Natural killer cell (primary cell): ENCODE results near the gene IMP3. TPM values are rescaled to one million over a fixed set of nuclear protein-coding genes. Genes with fewer than 3 reads are reported as not detected.

ENCODE experiments used
- ATAC-seq, 3 donors: fragments of 150-1000 bp in 2 of 3; fragments of 200-7000 bp in 1 of 3; cut with Tn5 transposase; 1 replicate in 1 of 3; 2 replicates in 2 of 3; pipeline ENCODE4 v1.10.0; 2021; ENCODE audit warnings: mild to moderate bottlenecking in 2 of 3, moderate library complexity in 2 of 3
- DNase-seq, 2 donors: peaks; one replicate each; pipeline versions ENCODE4 v3.0.0 to v3.0.0-alpha.2; 2013 to 2021; ENCODE audit warnings: mixed read lengths in 1 of 2
- H3K27ac ChIP-seq: one replicate; pipeline ENCODE4 v1.5.1; 2013; ENCODE audit warnings: mild to moderate bottlenecking, low read length
- H3K27me3 ChIP-seq: one replicate; pipeline ENCODE4 v1.6.1; 2013; ENCODE audit warnings: low read length; ENCODE audit not compliant: control insufficient read depth, insufficient read depth
- H3K36me3 ChIP-seq: one replicate; pipeline ENCODE4 v1.6.1; 2013; ENCODE audit warnings: low read length; ENCODE audit not compliant: control insufficient read depth, insufficient read depth
- H3K4me1 ChIP-seq: one replicate; pipeline ENCODE4 v1.6.1; 2013; ENCODE audit warnings: low read length; ENCODE audit not compliant: control insufficient read depth, insufficient read depth
- H3K4me3 ChIP-seq: one replicate; pipeline ENCODE4 v1.5.1; 2013; ENCODE audit warnings: low read length
- H3K9me3 ChIP-seq: one replicate; pipeline ENCODE4 v1.6.1; 2013; ENCODE audit warnings: low read length; ENCODE audit not compliant: control insufficient read depth, insufficient read depth
- H3K27ac Mint-ChIP-seq, 2 donors: one replicate each; pipeline ENCODE4 v1.8.0; 2022; ENCODE audit warnings: mild to moderate bottlenecking in 2 of 2, mixed read lengths in 2 of 2, moderate library complexity in 1 of 2
- H3K27me3 Mint-ChIP-seq, 2 donors: one replicate each; pipeline ENCODE4 v1.8.0; 2022; ENCODE audit warnings: low read depth in 2 of 2, mixed read lengths in 2 of 2
- H3K36me3 Mint-ChIP-seq: one replicate; pipeline ENCODE4 v1.8.0; 2022; ENCODE audit warnings: mixed read lengths
- H3K4me1 Mint-ChIP-seq, 2 donors: one replicate each; pipeline ENCODE4 v1.8.0; 2022; ENCODE audit warnings: mixed read lengths in 2 of 2
- H3K4me3 Mint-ChIP-seq: one replicate; pipeline ENCODE4 v1.8.0; 2022; ENCODE audit warnings: mild to moderate bottlenecking, moderate library complexity, mixed read lengths
- H3K9me3 Mint-ChIP-seq, 2 donors: one replicate each; pipeline ENCODE4 v1.8.0; 2022; ENCODE audit warnings: mixed read lengths in 2 of 2
- CTCF ChIP-seq: fragments of 200-600 bp; IDR thresholded peaks from one replicate; pipeline ENCODE4 v1.8.0; 2022; ENCODE audit warnings: antibody characterized with exemption
- WGBS: methylation state at CpG from one replicate; pipeline ENCODE4 v1.1.7; 2013; ENCODE audit warnings: missing lambda C conversion rate; ENCODE audit not compliant: insufficient coverage; 5-methylcytosine and 5-hydroxymethylcytosine counted together
- intact Hi-C: fragments of 100-400 bp; cut with micrococcal nuclease; formaldehyde crosslinking; loops from one replicate; pipeline ENCODE4 v1.14.2; 2022
- total RNA-seq, 4 donors: library from RNA; stranded (reverse); fragments of 120-200 nt in 1 of 4; gene quantifications; one replicate each; pipeline versions ENCODE4 v1.2.3 to v1.2.4, GENCODE V29; 2013 to 2022

The IMP3 gene
- total RNA-seq, 3 donors from 2014 or later (not counting 1 experiment from before 2014, with no cell fraction given) = 22.9 to 37.1 (median 35.8) TPM

GRCh38 chr15:75654201-75654907, 14.3 kb upstream of the IMP3 start:
- no peak overlapping the region for H3K27ac ChIP-seq
- 92% methylated on average over 4 of the region's 4 CpGs for WGBS
- H3K9me3 Mint-ChIP-seq = no peaks in the 10 kb centered on the region
- H3K4me1 ChIP-seq = peaks cover 12% of the 10 kb centered on the region
- H3K27me3 Mint-ChIP-seq = no peaks in the 10 kb centered on the region
- H3K4me3 Mint-ChIP-seq = no peak overlapping the region
- H3K36me3 Mint-ChIP-seq = no peaks in the 10 kb centered on the region
- no peak for TF ChIP-seq CTCF
- intact Hi-C loops = no loop called here
- H3K36me3 ChIP-seq = no peaks in the 10 kb centered on the region
- no peak overlapping the region for H3K4me3 ChIP-seq
- H3K4me1 Mint-ChIP-seq = peaks cover 17 to 23% of the 10 kb centered on the region in 2 donors
- ATAC-seq = no peak
- H3K9me3 ChIP-seq = no peaks in the 10 kb centered on the region
- H3K27ac Mint-ChIP-seq = no peak overlapping the region
- H3K27me3 ChIP-seq = no peaks in the 10 kb centered on the region
- DNase-seq = no peak

- Mint-ChIP-seq H3K36me3 (no peaks in the 10 kb centered on the region), H3K4me1 (peaks cover 17 to 26% of the 10 kb centered on the region in 2 donors), H3K9me3 (no peaks in the 10 kb centered on the region), H3K27ac (no peak overlapping the region), H3K27me3 (no peaks in the 10 kb centered on the region), H3K4me3 (no peak overlapping the region)
- Histone ChIP-seq H3K36me3 (no peaks in the 10 kb centered on the region), H3K27me3 (no peaks in the 10 kb centered on the region), H3K4me1 (peaks cover 15% of the 10 kb centered on the region), H3K9me3 (no peaks in the 10 kb centered on the region), H3K27ac (no peak overlapping the region), H3K4me3 (no peak overlapping the region)
- no peak for TF ChIP-seq CTCF
- WGBS = 91% methylated on average over 16 of the region's 16 CpGs
- no peak for DNase-seq
- no peak for ATAC-seq
- intact Hi-C loops = no loop called here
These were observed 13.4 kb upstream of the IMP3 start for GRCh38 chr15:75653347-75653913.

GRCh38 chr15:75651810-75652543, 12.0 kb upstream of the IMP3 start:
- peaks cover 24% of the 10 kb centered on the region for H3K4me1 ChIP-seq
- H3K4me1 Mint-ChIP-seq = peaks cover 18 to 31% of the 10 kb centered on the region in 2 donors
- H3K27me3 ChIP-seq = no peaks in the 10 kb centered on the region
- H3K4me3 ChIP-seq = no peak overlapping the region
- DNase-seq = no peak
- H3K27me3 Mint-ChIP-seq = no peaks in the 10 kb centered on the region
- WGBS = 89% methylated on average over 2 of the region's 2 CpGs
- no peak for ATAC-seq
- H3K27ac Mint-ChIP-seq = peak overlapping the region in 1 of 2 donors; percentile 13
- H3K27ac ChIP-seq = no peak overlapping the region
- TF ChIP-seq CTCF = no peak
- no peaks in the 10 kb centered on the region for H3K9me3 Mint-ChIP-seq
- H3K36me3 ChIP-seq = no peaks in the 10 kb centered on the region
- intact Hi-C loops = no loop called here
- no peaks in the 10 kb centered on the region for H3K9me3 ChIP-seq
- H3K4me3 Mint-ChIP-seq = peak overlapping the region; percentile 45
- H3K36me3 Mint-ChIP-seq = no peaks in the 10 kb centered on the region
